GM12873 (cell line): Measurements from ENCODE around the gene CWC27.

ENCODE experiments used
- TF ChIP-seq, protein P1 (sequence below): IDR thresholded peaks from 2 replicates; pipeline ENCODE4 v1.5.1; 2012; ENCODE audit warnings: low read depth, mild to moderate bottlenecking, moderate library complexity, low read length, control low read depth; ENCODE audit not compliant: insufficient read depth; ENCODE audit errors: missing control alignments

CWC27 gene

DNA sequence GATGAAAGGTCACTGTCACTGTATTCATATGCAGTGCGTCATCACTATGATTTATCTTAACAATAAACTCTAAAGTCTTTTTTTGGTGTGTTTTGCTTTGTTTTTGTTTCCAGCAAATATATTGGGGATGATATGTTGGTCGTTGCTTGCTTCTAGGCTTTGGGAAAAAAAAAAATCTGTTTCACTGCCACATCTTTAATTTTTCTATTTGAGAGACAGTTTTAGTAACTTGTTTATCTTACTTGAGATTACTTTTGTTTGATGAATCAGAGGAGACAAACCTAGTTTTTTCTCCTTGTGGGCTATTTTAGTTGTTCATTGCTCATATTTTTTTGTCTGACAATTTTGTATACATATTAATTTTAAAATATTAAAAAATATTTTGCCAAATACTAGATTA, 19.4 kb downstream of the CWC27 start:
- TF ChIP-seq, protein P1, sequence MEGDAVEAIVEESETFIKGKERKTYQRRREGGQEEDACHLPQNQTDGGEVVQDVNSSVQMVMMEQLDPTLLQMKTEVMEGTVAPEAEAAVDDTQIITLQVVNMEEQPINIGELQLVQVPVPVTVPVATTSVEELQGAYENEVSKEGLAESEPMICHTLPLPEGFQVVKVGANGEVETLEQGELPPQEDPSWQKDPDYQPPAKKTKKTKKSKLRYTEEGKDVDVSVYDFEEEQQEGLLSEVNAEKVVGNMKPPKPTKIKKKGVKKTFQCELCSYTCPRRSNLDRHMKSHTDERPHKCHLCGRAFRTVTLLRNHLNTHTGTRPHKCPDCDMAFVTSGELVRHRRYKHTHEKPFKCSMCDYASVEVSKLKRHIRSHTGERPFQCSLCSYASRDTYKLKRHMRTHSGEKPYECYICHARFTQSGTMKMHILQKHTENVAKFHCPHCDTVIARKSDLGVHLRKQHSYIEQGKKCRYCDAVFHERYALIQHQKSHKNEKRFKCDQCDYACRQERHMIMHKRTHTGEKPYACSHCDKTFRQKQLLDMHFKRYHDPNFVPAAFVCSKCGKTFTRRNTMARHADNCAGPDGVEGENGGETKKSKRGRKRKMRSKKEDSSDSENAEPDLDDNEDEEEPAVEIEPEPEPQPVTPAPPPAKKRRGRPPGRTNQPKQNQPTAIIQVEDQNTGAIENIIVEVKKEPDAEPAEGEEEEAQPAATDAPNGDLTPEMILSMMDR = no peak

DNA sequence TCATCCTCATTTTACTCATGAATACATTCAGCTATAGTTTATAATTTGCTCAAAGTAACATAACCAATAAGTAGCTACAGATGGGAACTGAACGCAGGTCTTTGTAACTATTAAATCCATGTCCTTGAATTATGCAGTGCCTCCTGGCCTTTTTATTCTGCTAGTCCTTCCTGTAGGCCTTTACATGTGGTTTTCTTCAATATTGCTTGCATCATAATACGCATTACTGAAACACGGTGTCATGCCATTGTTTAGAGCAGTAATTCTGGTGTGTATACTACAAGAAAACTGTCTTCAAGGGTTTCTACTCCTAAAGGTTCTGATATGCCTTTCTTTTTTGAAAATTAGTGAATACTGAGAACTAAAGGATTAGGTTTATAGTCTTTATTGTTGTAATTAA, 20.7 kb downstream of the CWC27 start:
- TF ChIP-seq, protein P1 = no peak

DNA sequence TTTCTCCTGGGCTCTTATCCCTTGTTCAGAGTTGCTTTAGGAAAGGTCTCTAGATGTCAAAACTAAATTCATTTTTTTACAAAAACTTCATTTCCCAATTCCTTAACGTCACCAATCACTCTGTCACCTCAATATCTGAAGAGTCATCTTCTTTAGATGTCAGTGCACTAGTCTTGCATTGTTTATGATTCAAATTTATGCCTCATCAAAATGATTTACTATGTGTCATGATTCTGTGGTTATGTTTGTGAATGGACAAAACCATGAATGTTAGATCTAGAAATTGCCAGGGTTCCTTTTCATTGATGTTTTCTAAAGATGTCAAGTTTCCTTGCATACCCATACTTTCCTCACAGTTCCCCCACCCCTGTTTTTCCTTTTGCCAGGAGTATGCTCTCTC, 21.5 kb downstream of the CWC27 start:
- TF ChIP-seq, protein P1 = no peak

DNA sequence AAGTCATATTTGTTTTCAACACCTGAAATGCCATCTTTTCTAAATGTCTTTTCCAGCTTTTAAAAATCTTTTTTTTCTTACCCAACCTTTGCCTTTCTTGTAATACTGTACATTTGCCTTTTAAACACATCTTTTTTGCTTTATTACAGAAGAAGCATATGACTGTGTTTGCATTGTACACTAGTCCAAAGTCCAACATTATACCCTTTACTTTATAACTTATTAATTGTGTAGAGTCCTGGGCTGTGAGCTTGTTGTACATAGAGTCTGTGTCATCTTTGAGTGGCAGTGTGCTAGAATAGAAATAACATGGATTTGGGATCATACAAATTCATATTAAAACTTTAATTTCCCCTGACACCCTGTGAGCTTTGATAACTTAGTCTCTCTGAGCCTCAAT, 23.7 kb downstream of the CWC27 start:
- TF ChIP-seq, protein P1 = no peak

DNA sequence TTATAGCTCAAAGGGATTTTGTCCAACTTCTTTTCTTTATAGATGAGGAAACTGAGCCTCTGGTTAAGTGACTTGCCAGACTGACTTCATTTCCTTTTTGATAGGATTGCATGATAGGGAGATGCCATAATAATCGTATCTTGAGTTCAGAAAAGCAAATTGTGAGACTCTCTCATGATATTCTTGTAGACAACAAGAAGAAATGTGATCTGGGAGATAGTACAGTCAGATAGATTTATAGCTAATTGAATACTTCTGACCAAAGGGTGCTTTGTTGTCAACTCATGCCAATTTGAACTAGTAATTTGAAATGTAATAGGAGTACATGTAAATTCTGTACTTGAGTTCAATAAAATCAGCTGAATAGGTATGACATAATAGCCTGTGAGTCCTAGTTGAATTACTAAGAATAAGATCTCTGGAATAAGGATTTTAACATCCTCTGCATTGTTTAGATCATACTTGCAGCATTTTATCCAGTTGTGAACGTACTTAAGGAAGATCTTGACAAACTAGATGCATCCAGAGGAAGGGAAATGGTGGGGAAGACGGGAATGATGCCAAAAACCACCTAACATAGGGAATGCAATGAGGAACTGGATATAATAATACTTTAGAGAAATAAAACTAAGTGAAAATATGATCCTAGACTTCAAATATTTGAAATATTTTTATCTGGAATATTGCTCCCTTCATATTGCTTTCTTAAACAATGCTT, 25.5 kb downstream of the CWC27 start:
- TF ChIP-seq, protein P1 = no peak

DNA sequence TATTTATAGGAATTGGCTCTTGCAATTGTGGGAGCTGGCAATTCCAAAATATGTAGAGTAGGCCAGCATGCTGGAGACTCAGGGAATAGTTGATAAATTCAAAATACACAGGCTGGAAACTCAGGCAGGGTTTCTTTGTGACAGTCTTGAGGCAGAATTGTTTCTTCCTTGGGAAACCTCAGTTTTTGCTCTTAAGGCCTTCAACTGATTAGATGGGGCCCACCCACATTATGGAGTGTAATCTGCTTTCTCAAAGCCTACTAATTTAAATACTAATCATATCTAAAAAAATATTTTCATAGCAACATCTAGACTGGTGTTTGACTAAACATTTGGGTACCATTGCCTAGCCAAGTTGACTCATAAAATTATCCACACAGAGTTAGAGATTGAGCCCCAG, 27.6 kb downstream of the CWC27 start:
- TF ChIP-seq, protein P1 = no peak

DNA sequence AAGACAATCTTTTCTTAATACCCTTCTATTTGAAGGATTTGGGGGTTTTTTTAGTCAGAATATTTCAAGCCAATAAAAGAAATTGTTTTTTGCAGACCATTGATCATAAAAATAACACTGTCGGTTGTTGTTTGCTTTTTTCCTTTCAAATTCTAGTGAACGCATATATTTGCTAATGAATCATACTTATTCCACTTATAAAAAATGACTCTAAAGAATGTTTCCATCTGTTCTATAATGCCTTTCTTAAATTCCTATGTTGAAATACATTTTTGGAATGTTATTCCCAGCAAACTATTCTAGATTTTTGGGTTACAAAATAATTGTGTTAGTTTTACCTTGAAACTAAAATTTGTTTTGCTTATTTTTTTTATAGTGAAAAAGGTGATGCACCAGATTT, 32.2 kb downstream of the CWC27 start:
- TF ChIP-seq, protein P1 = no peak

DNA sequence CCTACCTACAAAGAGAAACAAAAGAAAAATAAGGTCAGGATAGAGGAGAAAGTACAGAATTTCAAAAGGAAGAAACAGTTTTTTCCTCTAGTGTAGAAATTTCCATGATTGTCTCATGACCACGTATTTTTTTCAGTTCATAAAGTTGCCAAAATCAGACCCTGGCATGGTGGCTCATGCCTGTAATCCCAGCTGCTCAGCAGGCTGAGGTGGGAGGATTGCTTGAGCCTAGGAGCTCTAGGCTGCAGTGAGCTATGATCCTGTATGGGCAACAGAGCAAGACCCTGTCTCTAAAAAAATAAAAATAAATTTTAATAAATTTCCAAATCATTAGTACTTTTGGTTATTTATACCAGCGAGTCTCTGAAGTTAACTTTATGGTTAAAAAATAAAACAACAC, 37.8 kb downstream of the CWC27 start:
- TF ChIP-seq, protein P1 = no peak
